Cardiac muscle cell (in vitro differentiated cells and primary cell): ENCODE results near the gene CEP95. TPM values are rescaled to one million over a fixed set of nuclear protein-coding genes. Genes with fewer than 3 reads are reported as not detected.
A peak's percentile ranks its signal among the peaks of the same experiment; 100 is the strongest.

Source experiments
- DNase-seq, 2 donors: peaks; one replicate each; pipeline versions ENCODE4 v3.0.0 to v3.0.0-alpha.2; 2010 to 2017; ENCODE audit warnings: low read depth in 1 of 2, low spot score in 1 of 2
- H3K27ac ChIP-seq: fragments of 200-600 bp; sonication (generic); 2 replicates; pipeline ENCODE4 v1.5.1; 2016
- H3K27me3 ChIP-seq: fragments of 200-600 bp; sonication (generic); 2 replicates; pipeline ENCODE4 v1.6.0; 2016; ENCODE audit warnings: control low read depth
- H3K36me3 ChIP-seq: fragments of 200-600 bp; sonication (generic); 2 replicates; pipeline ENCODE4 v1.5.1; 2016; ENCODE audit warnings: control low read depth
- H3K4me1 ChIP-seq: fragments of 200-600 bp; sonication (generic); 2 replicates; pipeline ENCODE4 v1.8.1; 2017; ENCODE audit warnings: low read depth, mild to moderate bottlenecking, mixed run types
- H3K4me3 ChIP-seq: fragments of 200-600 bp; sonication (generic); 2 replicates; pipeline ENCODE4 v1.5.1; 2016; ENCODE audit warnings: mild to moderate bottlenecking
- H3K9me3 ChIP-seq: fragments of 200-600 bp; sonication (generic); 2 replicates; pipeline ENCODE4 v1.5.1; 2017; ENCODE audit warnings: low read depth, mild to moderate bottlenecking, control low read depth
- CTCF ChIP-seq: IDR thresholded peaks from 2 replicates; pipeline ENCODE4 v1.5.1; 2012; ENCODE audit warnings: low read depth, mild to moderate bottlenecking, low read length
- polyA plus RNA-seq: library from polyadenylated mRNA; unstranded; fragments of >200 nt; fragmentation: Nextera tagmentation; extraction: Ambion mirVana; gene quantifications from 2 replicates; pipeline ENCODE4 v1.2.1, GENCODE V29; 2016
- total RNA-seq: library from RNA; depleted of rRNA; stranded (reverse); fragments of >200 nt; gene quantifications from 2 replicates; pipeline ENCODE4 v1.2.3, GENCODE V29; 2016

CEP95 gene
- total and polyA plus RNA-seq, 2 experiments from 2014 or later = 29.1 to 40.3 TPM

DNA sequence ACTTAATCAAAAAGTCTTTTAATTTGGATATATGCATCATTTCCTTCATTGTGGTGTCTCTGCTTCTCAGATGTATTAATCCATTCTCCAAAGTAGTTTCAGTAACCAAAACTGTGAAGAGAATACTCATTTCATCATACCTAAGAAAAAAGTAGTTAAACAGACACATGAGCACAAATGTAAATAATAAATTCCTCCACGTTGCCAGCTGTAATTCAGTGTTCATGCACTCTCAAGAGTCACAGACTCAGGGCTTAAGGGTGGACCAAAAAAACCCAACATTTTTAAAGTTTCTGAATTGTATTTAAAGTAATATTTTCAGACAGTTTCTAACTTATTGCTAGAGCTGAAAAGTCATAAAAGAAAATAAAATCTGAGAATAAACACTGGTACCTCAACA, 28.9 kb upstream of the CEP95 start:
- no peak overlapping the region for H3K27ac ChIP-seq
- no peak for DNase-seq
- H3K27me3 ChIP-seq = no peaks in the 10 kb centered on the region
- no peaks in the 10 kb centered on the region for H3K9me3 ChIP-seq
- no peaks in the 10 kb centered on the region for H3K4me1 ChIP-seq
- H3K36me3 ChIP-seq = peaks cover 22% of the 10 kb centered on the region
- TF ChIP-seq CTCF = no peak
- no peak overlapping the region for H3K4me3 ChIP-seq

DNA sequence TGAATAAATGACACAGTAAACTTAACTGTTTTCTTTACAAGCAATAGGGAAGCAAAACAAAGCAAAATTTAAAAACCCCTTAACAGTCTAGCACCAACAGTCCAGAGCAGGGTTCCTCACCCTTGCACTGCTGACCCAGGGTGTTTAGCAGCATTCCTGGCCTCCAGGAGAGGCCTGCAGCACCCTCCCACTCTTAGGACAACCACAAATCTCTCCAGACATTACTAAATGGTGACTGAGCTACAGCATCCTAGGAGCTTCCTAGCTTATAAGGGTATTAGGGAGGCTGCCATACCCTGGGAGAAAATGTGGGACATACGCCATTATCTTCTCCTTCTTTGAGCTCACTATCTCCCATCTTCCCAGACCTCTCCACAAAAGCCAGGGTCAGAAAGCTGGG, 25.8 kb upstream of the CEP95 start:
- no peak overlapping the region for H3K27ac ChIP-seq
- no peak for TF ChIP-seq CTCF
- no peaks in the 10 kb centered on the region for H3K4me1 ChIP-seq
- no peaks in the 10 kb centered on the region for H3K27me3 ChIP-seq
- H3K9me3 ChIP-seq = no peaks in the 10 kb centered on the region
- no peak for DNase-seq
- H3K4me3 ChIP-seq = no peak overlapping the region
- H3K36me3 ChIP-seq = peaks cover 34% of the 10 kb centered on the region

DNA sequence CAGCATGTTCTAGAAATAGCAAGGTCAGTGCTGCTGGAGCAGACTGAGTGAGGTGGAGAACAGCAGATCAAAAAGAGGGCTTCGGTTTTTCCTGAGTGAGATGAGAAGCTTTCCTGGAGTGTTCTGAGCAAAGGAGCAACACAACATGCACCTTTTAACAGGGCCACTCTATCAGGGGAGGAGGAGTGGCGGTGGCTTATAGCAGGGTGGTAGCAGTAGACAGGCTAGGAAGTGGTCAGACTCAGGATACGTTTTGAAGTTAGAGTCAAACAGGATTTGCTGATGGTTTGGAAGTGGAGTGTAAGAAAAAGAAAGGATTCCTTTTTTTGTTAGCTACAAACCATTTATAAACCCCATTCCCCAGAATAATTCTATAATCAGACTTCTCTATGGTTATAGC, 22.4 kb upstream of the CEP95 start:
- no peak overlapping the region for H3K27ac ChIP-seq
- DNase-seq = no peak
- H3K4me1 ChIP-seq = no peaks in the 10 kb centered on the region
- H3K36me3 ChIP-seq = peaks cover 40% of the 10 kb centered on the region
- no peaks in the 10 kb centered on the region for H3K27me3 ChIP-seq
- no peak overlapping the region for H3K4me3 ChIP-seq
- TF ChIP-seq CTCF = no peak
- H3K9me3 ChIP-seq = no peaks in the 10 kb centered on the region

DNA sequence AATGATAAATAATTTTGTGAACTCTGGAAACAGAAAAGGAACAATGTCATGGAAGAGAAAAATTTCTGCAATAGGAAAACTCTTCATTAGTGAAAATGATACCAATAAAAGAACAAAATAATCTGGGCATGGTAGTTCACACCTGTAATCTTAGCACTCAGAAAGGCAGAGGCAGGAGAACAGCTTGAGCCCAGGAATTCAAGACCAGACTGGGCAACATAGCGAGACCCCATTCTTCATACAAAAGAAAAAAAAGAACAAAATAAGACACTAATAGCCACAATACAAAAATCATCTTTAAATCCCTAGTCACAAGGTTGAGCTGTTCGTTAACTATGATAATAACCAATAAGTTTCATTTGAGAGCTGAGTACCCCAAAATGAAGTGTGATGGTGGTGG, 18.5 kb upstream of the CEP95 start:
- no peak overlapping the region for H3K4me3 ChIP-seq
- no peak for DNase-seq
- TF ChIP-seq CTCF = no peak
- H3K4me1 ChIP-seq = no peaks in the 10 kb centered on the region
- no peaks in the 10 kb centered on the region for H3K27me3 ChIP-seq
- H3K9me3 ChIP-seq = no peaks in the 10 kb centered on the region
- peaks cover 46% of the 10 kb centered on the region for H3K36me3 ChIP-seq
- no peak overlapping the region for H3K27ac ChIP-seq

GRCh38 chr17:64491034-64491860, 15.5 kb upstream of the CEP95 start:
- Histone ChIP-seq H3K4me3 (no peak overlapping the region), H3K27me3 (no peaks in the 10 kb centered on the region), H3K27ac (no peak overlapping the region), H3K4me1 (peaks cover 11% of the 10 kb centered on the region), H3K36me3 (peaks cover 34% of the 10 kb centered on the region), H3K9me3 (no peaks in the 10 kb centered on the region)
- DNase-seq = peak in 1 of 2 donors; percentile 67
- TF ChIP-seq CTCF = peak; percentile 75
